ENCODE measurements around the gene ZBTB32.

The ZBTB32 gene

GRCh38 chr19:35733180-35734125, 29.1 kb downstream of the ZBTB32 start:
- intact Hi-C loops (cut with DNase I) = no loop called here
- no peak for DNase-seq

- intact Hi-C loops (cut with DNase I) = no loop called here
- DNase-seq = no peak
Measured at GRCh38 chr19:35734273-35734672, 29.9 kb downstream of the ZBTB32 start.

GRCh38 chr19:35734889-35735288, 30.5 kb downstream of the ZBTB32 start:
- DNase-seq = no peak
- intact Hi-C loops (cut with DNase I) = no loop called here

GRCh38 chr19:35736913-35737886, 32.8 kb downstream of the ZBTB32 start:
- DNase-seq = peak in 1 of 10 donors; percentile 73
- intact Hi-C loops (cut with DNase I) = no loop called here

GRCh38 chr19:35738021-35738886, 33.9 kb downstream of the ZBTB32 start:
- intact Hi-C loops (cut with DNase I) = no loop called here
- peak in 1 of 10 donors; percentile 72 for DNase-seq

- no peak for DNase-seq
Measured at GRCh38 chr19:35738887-35739229, 34.5 kb downstream of the ZBTB32 start.

GRCh38 chr19:35739275-35740107, 35.1 kb downstream of the ZBTB32 start:
- intact Hi-C loops (cut with DNase I) = loop anchor here (1.0 kb wide), 1 partner anchor 192 kb away; no protein-coding TSS in a partner anchor
- no peak for DNase-seq

More at GRCh38 chr19:35738887-35739229, 34.5 kb downstream of the ZBTB32 start:
- intact Hi-C loops (cut with DNase I) = no loop called here

GRCh38 chr19:35740108-35740422, 35.7 kb downstream of the ZBTB32 start:
- no peak for DNase-seq
- intact Hi-C loops (cut with DNase I) = loop anchor here (1.0 kb wide), 1 partner anchor 191 kb away; no protein-coding TSS in a partner anchor

- peak; percentile 97 to 100 (median 99) for DNase-seq
- intact Hi-C loops (cut with DNase I) = loop anchor here (1.0 kb wide), 1 partner anchor 191 kb away; no protein-coding TSS in a partner anchor
Measured at GRCh38 chr19:35740423-35741202, 36.3 kb downstream of the ZBTB32 start.

- intact Hi-C loops (cut with DNase I) = no loop called here
- no peak for DNase-seq
Measured at GRCh38 chr19:35741203-35741515, 36.8 kb downstream of the ZBTB32 start.

- intact Hi-C loops (cut with DNase I) = no loop called here
- no peak for DNase-seq
Measured at GRCh38 chr19:35742121-35742724, 37.9 kb downstream of the ZBTB32 start, which contains the start of gene IGFLR1. IGFLR1 (minus strand) TSS chr19:35742452; CDS start chr19:35741180, 1,272 bp downstream.

GRCh38 chr19:35743640-35744429, 39.5 kb downstream of the ZBTB32 start:
- intact Hi-C loops (cut with DNase I) = no loop called here

GRCh38 chr19:35744430-35745327, 40.3 kb downstream of the ZBTB32 start:
- intact Hi-C loops (cut with DNase I) = no loop called here
- peak; percentile 93 to 99 (median 96) for DNase-seq

More at GRCh38 chr19:35743640-35744429, 39.5 kb downstream of the ZBTB32 start:
- DNase-seq = no peak

- intact Hi-C loops (cut with DNase I) = no loop called here
- peak; percentile 91 to 100 (median 97) for DNase-seq
Measured at GRCh38 chr19:35745328-35746086, 41.1 kb downstream of the ZBTB32 start, which contains the start of the genes PSENEN and U2AF1L4. PSENEN (plus strand) TSS chr19:35745651; CDS start chr19:35745931, 280 bp downstream. U2AF1L4 (minus strand) TSS chr19:35745418; CDS start chr19:35745391, 27 bp downstream.

- peak in 1 of 10 donors; percentile 61 for DNase-seq
- intact Hi-C loops (cut with DNase I) = no loop called here
Measured at GRCh38 chr19:35746087-35746462, 41.7 kb downstream of the ZBTB32 start.
